GM10266 (cell line): ENCODE measurements around the gene PCNX1.
"Not testable (repeated sequence)": the region's sequence is repeated elsewhere in the genome, so short reads cannot be mapped to it uniquely, and the experiment has no call there.

ENCODE experiments used
- DNase-seq: peaks from one replicate; pipeline ENCODE4 v3.0.0; 2012; ENCODE audit errors: extremely low spot score
- TF ChIP-seq, protein P1 (sequence below): IDR thresholded peaks from 2 replicates; pipeline ENCODE4 v1.5.1; 2012; ENCODE audit warnings: mild to moderate bottlenecking, low read depth; ENCODE audit not compliant: control insufficient read depth, insufficient read depth; ENCODE audit errors: missing control alignments

Gene PCNX1

DNA sequence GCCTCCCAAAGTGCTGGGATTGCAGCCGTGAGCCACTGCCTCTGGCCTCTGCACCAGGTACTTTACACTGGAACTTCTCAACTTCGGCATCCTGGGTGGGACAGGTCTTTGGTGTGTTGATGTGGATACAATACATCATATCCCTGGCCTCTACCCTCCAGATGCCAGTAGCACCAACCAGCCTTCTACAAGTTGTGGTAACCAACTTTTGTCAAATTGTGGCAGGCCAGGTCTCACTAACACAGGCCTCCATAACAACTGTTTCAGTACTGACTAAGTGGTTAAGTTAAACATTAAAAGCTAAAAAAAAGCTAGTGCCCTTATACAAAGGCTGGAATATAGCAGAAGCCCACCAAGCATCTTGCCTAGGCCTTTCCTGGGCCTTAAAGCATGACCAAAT lies 232.9 kb downstream of the PCNX1 start:
- no peak for DNase-seq
- TF ChIP-seq, protein P1, sequence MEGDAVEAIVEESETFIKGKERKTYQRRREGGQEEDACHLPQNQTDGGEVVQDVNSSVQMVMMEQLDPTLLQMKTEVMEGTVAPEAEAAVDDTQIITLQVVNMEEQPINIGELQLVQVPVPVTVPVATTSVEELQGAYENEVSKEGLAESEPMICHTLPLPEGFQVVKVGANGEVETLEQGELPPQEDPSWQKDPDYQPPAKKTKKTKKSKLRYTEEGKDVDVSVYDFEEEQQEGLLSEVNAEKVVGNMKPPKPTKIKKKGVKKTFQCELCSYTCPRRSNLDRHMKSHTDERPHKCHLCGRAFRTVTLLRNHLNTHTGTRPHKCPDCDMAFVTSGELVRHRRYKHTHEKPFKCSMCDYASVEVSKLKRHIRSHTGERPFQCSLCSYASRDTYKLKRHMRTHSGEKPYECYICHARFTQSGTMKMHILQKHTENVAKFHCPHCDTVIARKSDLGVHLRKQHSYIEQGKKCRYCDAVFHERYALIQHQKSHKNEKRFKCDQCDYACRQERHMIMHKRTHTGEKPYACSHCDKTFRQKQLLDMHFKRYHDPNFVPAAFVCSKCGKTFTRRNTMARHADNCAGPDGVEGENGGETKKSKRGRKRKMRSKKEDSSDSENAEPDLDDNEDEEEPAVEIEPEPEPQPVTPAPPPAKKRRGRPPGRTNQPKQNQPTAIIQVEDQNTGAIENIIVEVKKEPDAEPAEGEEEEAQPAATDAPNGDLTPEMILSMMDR, result no peak

- TF ChIP-seq, protein P1, result no peak
- DNase-seq, result no peak
These were observed 234.6 kb downstream of the PCNX1 start for GRCh38 chr14:71141701-71142374.

- DNase-seq, result peak; percentile 37
- TF ChIP-seq, protein P1, result no peak
These were observed 235.2 kb downstream of the PCNX1 start for GRCh38 chr14:71142375-71143038.

DNA sequence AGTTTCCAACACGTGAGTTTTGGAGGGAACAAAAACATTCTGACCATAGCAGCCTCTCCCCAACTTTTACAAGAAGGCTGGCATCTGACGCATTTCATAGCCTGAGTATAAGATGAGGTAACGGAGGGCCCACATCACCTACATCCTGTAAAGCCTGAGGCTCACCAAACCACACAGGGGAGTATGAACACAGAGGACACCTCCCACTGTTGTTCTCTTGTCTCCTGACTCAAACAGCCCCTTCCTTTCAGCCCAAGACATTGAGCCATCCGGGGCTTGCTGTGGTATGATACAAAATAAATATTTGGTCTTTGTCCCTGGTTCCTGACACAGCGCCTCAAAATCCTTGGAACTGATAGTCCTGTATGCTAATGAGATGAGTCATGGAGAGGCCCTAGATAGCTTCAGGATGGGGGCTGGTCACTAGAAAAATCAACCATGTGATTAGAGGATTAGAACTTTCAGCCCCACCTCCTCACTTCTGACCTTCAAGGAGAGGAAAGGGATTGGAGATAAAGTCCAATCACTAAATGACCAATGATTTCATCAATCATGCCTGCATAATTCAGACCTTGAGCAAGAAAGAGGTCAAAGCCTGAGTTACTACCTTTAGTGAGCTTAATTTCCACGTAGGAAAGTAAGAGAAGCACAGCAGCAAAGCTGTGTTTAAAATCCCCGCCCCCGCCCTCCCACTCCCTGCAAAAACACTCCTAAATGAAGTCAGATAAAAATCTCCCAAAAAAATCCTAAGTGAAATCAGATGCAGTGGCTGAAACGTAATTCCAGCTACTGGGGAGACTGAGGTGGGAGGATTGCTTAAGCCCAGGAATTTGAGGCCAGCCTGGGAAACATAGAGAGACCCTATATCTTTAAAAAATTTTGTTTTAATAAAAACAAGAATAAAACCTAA lies 236.4 kb downstream of the PCNX1 start:
- TF ChIP-seq, protein P1, result no peak

DNA sequence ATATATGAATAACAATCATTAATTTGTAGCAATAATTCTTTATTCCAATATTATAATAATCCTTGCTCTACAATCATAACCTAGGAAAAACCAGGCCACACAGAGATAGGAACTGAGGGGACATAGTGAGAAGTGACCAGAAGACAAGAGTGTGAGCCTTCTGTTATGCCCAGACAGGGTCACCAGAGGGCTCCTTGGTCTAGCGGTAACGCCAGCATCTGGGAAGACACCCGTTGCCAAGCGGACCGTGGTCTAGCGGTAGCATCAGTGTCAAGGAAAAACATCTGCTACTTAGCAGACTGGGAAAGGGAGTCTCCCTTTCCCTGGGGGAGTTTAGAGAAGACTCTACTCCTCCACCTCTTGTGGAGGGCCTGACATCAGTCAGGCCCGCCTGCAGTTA lies 240.1 kb downstream of the PCNX1 start:
- DNase-seq, result not testable (repeated sequence)

More for the DNA sequence above, 236.4 kb downstream of the PCNX1 start:
- no peak for DNase-seq

GRCh38 chr14:71148627-71149026 lies 241.4 kb downstream of the PCNX1 start:
- no peak for DNase-seq
- TF ChIP-seq, protein P1, result no peak

GRCh38 chr14:71150737-71151136 lies 243.5 kb downstream of the PCNX1 start:
- DNase-seq, result no peak
- TF ChIP-seq, protein P1, result no peak
